Thyroid gland (tissue), 4 donors: ENCODE results near the gene HJV. TPM values are rescaled to one million over a fixed set of nuclear protein-coding genes. Genes with fewer than 3 reads are reported as not detected.
A peak's percentile ranks its signal among the peaks of the same experiment; 100 is the strongest.

Experiments used
- DNase-seq, 2 donors: peaks; one replicate each; pipeline ENCODE4 v3.0.0-alpha.2; 2019
- H3K27ac ChIP-seq, 3 donors: fragments of 200-600 bp; sonication (generic); 1 replicate in 2 of 3; 2 replicates in 1 of 3; pipeline ENCODE4 v1.5.1; 2016 to 2019; ENCODE audit warnings: mild to moderate bottlenecking in 1 of 3, moderate library complexity in 1 of 3
- H3K27me3 ChIP-seq: fragments of 200-600 bp; sonication (generic); one replicate; pipeline ENCODE4 v1.5.1; 2019
- H3K36me3 ChIP-seq, 2 donors: fragments of 200-600 bp; sonication (generic); one replicate each; pipeline ENCODE4 v1.5.1; 2016 to 2019
- H3K4me1 ChIP-seq, 2 donors: fragments of 200-600 bp; sonication (generic); one replicate each; pipeline ENCODE4 v1.5.1; 2017 to 2019
- H3K4me3 ChIP-seq, 3 donors: fragments of 200-600 bp; sonication (generic); replicated peaks in 1 of 3; 1 replicate in 2 of 3; 2 replicates in 1 of 3; pipeline ENCODE4 v1.5.1; 2016; ENCODE audit warnings: mild to moderate bottlenecking in 1 of 3
- H3K9me3 ChIP-seq: fragments of 200-600 bp; sonication (generic); one replicate; pipeline ENCODE4 v1.5.1; 2017
- CTCF ChIP-seq, 6 experiments: fragments of 200-600 bp in 3 of 6; fragments of 450-650 bp in 3 of 6; sonication (generic) in 3 of 6; IDR thresholded peaks; one replicate each; pipeline ENCODE4 v1.5.1; 2016 to 2019; ENCODE audit warnings: antibody characterized with exemption in 6 of 6, mild to moderate bottlenecking in 2 of 6, inconsistent platforms in 1 of 6, moderate library complexity in 1 of 6
- POLR2A ChIP-seq, 2 donors: fragments of 450-650 bp; IDR thresholded peaks; one replicate each; pipeline ENCODE4 v1.6.1; 2017; ENCODE audit warnings: antibody characterized with exemption in 2 of 2, mild to moderate bottlenecking in 2 of 2, moderate library complexity in 1 of 2
- WGBS, 2 donors: methylation state at CpG; one replicate each; pipeline ENCODE4 v1.1.5; 2017; 5-methylcytosine and 5-hydroxymethylcytosine counted together
- intact Hi-C: fragments of 100-400 bp; cut with DNase I; formaldehyde crosslinking; loops from one replicate; pipeline ENCODE4 v1.15.1; 2023
- total RNA-seq, 4 donors: library from RNA; depleted of rRNA; stranded (reverse); fragments of >200 nt; gene quantifications; one replicate each; pipeline ENCODE4 v1.2.3, GENCODE V29; 2016

Gene HJV
- total RNA-seq, 4 donors from 2014 or later: not detected

DNA sequence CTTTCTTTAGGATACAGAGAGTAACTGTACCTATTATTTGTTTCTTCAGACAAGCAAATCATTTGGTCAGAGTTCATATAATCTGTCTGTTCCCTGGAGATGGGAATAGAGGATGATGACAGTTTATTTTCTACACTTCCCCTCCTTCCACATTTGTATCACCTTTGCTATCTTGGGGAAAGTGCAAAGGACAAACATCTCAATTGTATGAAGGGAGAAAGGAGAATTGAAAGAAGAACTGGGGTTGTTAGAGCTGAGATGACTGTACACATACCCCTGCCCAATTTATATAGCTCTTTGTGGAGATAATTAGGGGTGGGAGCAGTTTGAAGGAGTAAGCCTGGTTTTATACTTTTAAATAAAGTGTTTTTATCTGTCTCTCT is 43.1 kb downstream of the HJV start:
- Histone ChIP-seq H3K9me3 (no peaks in the 10 kb centered on the region), H3K4me1 (peaks cover 52 to 61% of the 10 kb centered on the region in 2 donors), H3K27ac (peak overlapping the region; percentile 86 to 98 (median 96)), H3K4me3 (peak overlapping the region in 1 of 3 donors; percentile 18), H3K36me3 (no peaks in the 10 kb centered on the region), H3K27me3 (no peaks in the 10 kb centered on the region)
- intact Hi-C loops: no loop called here
- DNase-seq: no peak
- no peak for TF ChIP-seq CTCF (IDR thresholded peaks at IDR 0.05)
- TF ChIP-seq POLR2A (IDR thresholded peaks at IDR 0.05): no peak

- peak; percentile 80 to 81 for DNase-seq
- no peaks in the 10 kb centered on the region for H3K36me3 ChIP-seq
- H3K27me3 ChIP-seq: no peaks in the 10 kb centered on the region
- peaks cover 50 to 61% of the 10 kb centered on the region in 2 donors for H3K4me1 ChIP-seq
- TF ChIP-seq POLR2A (IDR thresholded peaks at IDR 0.05) (no peak), CTCF (IDR thresholded peaks at IDR 0.05) (peak; percentile 59 to 96 (median 85))
- no peaks in the 10 kb centered on the region for H3K9me3 ChIP-seq
- H3K4me3 ChIP-seq: no peak overlapping the region
- peak overlapping the region; percentile 86 to 98 (median 96) for H3K27ac ChIP-seq
- intact Hi-C loops: no loop called here
- 22 to 23% methylated on average over 9 of the region's 9 CpGs for WGBS, 2 donors
Measured at GRCh38 chr1:145977486-145978470, 43.8 kb downstream of the HJV start.

- peaks cover 44 to 55% of the 10 kb centered on the region in 2 donors for H3K4me1 ChIP-seq
- H3K4me3 ChIP-seq: no peak overlapping the region
- DNase-seq: no peak
- H3K36me3 ChIP-seq: no peaks in the 10 kb centered on the region
- H3K9me3 ChIP-seq: no peaks in the 10 kb centered on the region
- intact Hi-C loops: no loop called here
- peak overlapping the region in 2 of 3 donors; percentile 69 to 96 for H3K27ac ChIP-seq
- TF ChIP-seq POLR2A (IDR thresholded peaks at IDR 0.05) (no peak), CTCF (IDR thresholded peaks at IDR 0.05) (no peak)
- WGBS, 2 donors: 84 to 87% methylated on average over 5 of the region's 5 CpGs
- no peaks in the 10 kb centered on the region for H3K27me3 ChIP-seq
Measured at GRCh38 chr1:145977016-145977415, 44.5 kb downstream of the HJV start.

DNA sequence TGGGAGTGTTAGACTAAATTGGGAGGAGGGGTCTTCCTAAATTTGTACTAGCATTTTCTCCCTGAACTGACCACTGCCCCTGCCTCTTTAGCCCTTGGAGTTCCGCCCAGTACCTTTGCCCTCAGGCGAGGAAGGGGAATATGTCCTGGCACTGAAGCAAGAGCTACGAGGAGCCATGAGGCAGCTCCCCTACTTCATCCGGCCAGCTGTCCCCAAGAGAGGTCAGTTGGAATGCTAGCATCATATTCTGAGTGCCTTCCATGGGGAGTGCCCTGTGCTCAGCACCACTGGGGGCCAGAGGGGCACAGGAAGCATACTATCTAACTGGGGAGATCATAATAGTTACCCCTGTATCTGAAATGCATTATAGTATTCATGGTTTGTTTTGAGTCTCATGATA is 46.3 kb downstream of the HJV start:
- no peak overlapping the region for H3K4me3 ChIP-seq
- whole genome bisulfite sequencing, 2 donors: 79 to 85% methylated on average over 4 of the region's 4 CpGs
- H3K27me3 ChIP-seq: no peaks in the 10 kb centered on the region
- no peaks in the 10 kb centered on the region for H3K36me3 ChIP-seq
- no peak for DNase-seq
- intact Hi-C loops: no loop called here
- H3K9me3 ChIP-seq: no peaks in the 10 kb centered on the region
- TF ChIP-seq CTCF (IDR thresholded peaks at IDR 0.05) (no peak), POLR2A (IDR thresholded peaks at IDR 0.05) (no peak)
- no peak overlapping the region for H3K27ac ChIP-seq
- H3K4me1 ChIP-seq: peaks cover 28 to 37% of the 10 kb centered on the region in 2 donors

DNA sequence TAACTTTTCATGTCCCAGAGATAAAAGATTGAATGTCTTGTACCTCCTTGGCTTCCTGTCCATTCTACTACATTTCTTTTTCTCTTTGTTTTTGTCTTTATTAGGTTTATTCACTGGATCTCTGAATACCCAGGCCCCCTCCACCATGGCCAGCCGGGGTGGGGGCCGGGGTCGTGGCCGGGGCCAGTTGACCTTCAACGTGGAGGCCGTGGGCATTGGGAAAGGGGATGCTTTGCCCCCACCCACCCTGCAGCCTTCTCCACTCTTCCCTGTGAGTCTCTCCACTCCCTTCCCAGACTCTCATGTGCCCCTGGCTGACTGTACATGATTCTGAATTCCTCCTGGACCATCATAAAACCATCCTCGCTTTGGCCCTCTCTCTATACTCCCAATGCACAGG is 46.8 kb downstream of the HJV start:
- DNase-seq: no peak
- Histone ChIP-seq H3K36me3 (no peaks in the 10 kb centered on the region), H3K27me3 (no peaks in the 10 kb centered on the region), H3K4me1 (peaks cover 23 to 32% of the 10 kb centered on the region in 2 donors), H3K4me3 (no peak overlapping the region), H3K9me3 (no peaks in the 10 kb centered on the region), H3K27ac (no peak overlapping the region)
- TF ChIP-seq CTCF (IDR thresholded peaks at IDR 0.05): no peak
- 88 to 93% methylated on average over 7 of the region's 7 CpGs for WGBS, 2 donors
- intact Hi-C loops: no loop called here
